AG10803 (cell line): ENCODE data around the gene NLRP3.
"Not testable (repeated sequence)": the region's sequence is repeated elsewhere in the genome, so short reads cannot be mapped to it uniquely, and the experiment has no call there.

Experiments
- DNase-seq: peaks from one replicate; pipeline ENCODE4 v3.0.0; 2010; ENCODE audit warnings: low read depth
- H3K4me3 ChIP-seq: 2 replicates; pipeline ENCODE4 v1.5.1; 2011; ENCODE audit warnings: mild to moderate bottlenecking, low read length, control low read depth
- TF ChIP-seq, protein P1 (sequence below): conservative IDR thresholded peaks from 2 replicates; pipeline ENCODE4 v1.5.1; 2011; ENCODE audit warnings: mild to moderate bottlenecking, low read length, control low read depth, inconsistent platforms

The NLRP3 gene

DNA sequence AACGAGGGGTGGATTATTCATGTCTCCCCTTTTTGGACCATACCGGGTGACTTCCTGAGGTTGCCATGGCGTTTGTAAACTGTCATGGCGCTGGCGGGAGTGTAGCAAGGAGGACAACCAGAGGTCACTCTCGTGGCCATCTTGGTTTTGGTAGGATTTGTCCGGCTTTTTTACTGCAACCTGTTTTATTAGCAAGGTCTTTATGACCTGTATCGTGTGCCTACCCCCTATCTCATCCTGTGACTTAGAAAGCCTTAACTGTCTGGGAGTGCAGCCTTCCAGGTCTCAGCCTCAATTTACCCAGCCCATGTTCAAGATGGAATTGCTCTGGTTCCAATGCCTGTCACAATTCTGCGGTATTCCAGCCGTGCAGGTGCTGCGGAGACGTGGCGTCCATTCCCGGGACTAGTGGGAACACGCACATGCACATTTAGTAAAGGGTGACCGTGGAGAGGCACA, 44.1 kb upstream of the NLRP3 start:
- no peak for DNase-seq
- TF ChIP-seq, protein P1, sequence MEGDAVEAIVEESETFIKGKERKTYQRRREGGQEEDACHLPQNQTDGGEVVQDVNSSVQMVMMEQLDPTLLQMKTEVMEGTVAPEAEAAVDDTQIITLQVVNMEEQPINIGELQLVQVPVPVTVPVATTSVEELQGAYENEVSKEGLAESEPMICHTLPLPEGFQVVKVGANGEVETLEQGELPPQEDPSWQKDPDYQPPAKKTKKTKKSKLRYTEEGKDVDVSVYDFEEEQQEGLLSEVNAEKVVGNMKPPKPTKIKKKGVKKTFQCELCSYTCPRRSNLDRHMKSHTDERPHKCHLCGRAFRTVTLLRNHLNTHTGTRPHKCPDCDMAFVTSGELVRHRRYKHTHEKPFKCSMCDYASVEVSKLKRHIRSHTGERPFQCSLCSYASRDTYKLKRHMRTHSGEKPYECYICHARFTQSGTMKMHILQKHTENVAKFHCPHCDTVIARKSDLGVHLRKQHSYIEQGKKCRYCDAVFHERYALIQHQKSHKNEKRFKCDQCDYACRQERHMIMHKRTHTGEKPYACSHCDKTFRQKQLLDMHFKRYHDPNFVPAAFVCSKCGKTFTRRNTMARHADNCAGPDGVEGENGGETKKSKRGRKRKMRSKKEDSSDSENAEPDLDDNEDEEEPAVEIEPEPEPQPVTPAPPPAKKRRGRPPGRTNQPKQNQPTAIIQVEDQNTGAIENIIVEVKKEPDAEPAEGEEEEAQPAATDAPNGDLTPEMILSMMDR = no peak
- H3K4me3 ChIP-seq = no peak overlapping the region

DNA sequence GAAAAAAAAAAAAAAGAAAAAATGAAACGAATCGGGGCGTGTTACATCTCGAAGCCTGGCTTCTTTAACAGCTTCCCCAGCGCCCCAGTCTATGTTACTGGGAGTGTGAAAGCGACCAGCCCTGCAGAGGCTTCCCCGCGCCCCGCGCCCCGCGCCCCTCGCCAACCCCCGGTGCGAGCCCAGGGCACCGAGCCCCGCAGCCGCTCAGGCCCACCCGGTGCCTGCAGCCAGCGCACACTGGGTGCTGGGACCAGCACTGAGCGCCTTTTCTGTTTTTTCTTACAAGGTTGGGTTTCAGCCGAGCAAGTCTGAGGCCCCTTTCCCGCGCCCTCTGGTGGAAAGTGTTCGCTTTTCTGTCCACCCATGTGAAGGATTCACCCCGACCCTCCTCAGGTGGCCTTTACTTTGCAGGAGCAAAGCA, 42.2 kb upstream of the NLRP3 start:
- TF ChIP-seq, protein P1 = peak; percentile 48
- DNase-seq = no peak
- H3K4me3 ChIP-seq = no peak overlapping the region

DNA sequence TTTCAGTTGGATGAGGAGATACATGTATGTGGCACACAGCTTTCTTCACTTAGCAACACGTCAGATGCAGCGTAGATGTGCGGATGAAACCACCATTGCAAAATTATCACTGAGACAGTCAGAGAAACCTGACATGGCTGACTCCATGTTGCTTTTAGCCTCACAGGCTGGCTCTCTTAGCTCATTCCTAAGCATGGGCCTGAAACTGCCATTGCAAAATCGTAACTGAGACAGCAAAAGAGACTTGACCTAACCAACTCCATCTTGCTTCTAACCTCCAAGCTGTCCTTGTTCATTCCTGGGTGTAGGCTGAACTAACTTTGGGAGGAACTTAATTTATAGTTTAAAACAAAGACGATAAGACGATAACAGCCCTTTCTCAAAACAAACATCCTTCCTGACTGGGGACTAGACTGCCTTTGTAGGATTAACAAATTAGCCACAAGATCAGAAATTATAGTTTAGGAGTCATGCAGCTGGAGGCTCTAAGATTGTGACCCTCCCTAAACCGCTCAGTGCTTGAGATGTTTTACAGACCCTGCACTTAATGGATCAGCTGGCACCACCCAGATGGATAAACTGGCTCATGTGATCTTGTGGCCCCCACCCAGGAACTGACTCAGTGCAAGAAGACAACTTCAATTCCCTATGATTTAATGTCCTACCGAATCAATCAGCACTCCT, 41.2 kb upstream of the NLRP3 start:
- DNase-seq = not testable (repeated sequence)

DNA sequence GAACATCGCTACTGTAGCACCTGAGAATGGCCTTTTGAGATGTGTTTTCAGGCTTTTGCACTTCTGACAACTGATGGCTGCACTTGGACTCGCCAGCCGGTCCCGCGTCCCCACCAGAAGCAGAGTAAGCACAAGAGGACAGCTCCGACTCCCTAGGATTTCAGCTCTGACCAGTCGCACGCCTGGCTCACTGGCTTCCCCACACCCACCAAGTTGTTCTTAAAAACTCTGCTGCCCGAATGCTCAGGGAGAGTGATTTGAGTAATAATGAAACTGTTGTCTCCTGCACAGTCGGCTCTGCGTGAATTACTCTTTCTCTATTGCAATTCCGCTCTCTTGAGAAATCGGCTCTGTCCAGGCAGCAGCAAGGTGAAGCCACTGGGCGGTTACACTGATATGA, 40.2 kb upstream of the NLRP3 start:
- TF ChIP-seq, protein P1 = no peak
- DNase-seq = no peak
- no peak overlapping the region for H3K4me3 ChIP-seq

More for the DNA sequence above, 41.2 kb upstream of the NLRP3 start:
- not testable (repeated sequence) for H3K4me3 ChIP-seq

DNA sequence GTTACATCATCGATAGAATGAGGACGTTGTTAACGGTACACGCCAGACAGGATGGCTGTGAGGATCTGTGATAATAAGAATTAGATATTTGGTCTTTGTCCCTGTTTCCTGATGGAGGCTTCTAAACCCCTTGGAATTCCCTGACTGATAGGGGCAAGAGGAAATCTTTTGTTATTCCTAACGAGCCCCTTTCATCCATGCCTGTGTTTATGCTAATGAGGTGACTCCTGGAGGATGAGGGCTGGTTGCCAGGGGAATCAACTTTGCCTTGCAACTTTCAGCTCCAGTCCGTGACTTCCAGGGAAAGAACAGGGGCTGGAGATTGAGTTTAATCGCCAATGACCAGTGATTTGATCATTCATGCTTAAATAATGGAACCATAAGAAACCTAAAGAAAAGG, 39.3 kb upstream of the NLRP3 start:
- no peak overlapping the region for H3K4me3 ChIP-seq
- DNase-seq = no peak
- TF ChIP-seq, protein P1 = no peak

DNA sequence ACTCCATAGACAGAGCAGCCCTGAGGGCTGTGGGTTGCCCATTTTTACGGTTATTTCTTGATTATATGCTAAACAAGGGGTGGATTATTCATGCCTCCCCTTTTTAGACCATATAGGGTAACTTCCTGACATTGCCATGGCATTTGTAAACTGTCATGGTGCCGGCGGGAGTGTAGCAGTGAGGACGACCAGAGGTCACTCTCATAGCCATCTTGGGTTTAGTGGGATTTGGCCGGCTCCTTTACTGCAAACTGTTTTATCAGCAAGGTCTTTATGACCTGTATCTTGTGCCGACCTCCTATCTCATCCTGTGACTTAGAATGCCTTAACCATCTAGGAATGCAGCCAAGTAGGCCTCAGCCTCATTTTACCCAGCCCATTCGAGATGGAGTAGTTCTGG, 38.3 kb upstream of the NLRP3 start:
- not testable (repeated sequence) for DNase-seq, H3K4me3 ChIP-seq

DNA sequence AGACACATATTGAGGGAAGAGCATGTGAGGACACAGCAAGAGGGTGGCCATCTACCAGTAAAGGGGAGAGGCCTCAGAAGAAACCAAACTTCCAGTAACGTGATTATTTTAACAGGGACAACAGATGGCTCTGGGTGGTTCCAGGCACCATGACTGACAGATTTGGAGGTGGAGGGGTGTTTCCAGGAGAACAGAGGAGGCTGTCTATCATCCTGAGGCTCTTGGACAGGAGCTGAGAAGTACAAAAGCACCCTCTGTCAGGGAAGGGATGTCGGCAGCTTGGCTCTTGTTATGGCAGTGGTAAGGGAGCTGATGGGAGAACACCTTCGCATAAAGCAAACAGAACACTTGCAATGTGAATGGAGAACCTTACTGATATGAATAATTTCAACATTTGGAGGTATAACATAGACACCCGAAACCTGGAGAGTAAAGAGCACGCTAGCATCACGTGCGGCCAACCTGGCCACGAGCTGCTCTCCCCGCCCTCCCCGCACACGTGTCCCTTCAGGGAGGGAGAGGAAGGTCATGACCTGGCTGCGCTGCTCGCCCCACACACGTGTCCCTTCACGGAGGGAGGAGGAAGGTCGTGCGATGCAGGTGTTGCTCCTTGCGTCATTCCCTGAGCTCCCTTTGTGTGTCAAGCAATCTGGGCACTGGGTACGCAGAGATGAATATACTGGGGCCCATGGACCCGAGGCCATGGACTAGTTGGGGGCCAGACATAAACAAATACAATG, 37.5 kb upstream of the NLRP3 start:
- no peak overlapping the region for H3K4me3 ChIP-seq
- DNase-seq = no peak
- TF ChIP-seq, protein P1 = no peak

DNA sequence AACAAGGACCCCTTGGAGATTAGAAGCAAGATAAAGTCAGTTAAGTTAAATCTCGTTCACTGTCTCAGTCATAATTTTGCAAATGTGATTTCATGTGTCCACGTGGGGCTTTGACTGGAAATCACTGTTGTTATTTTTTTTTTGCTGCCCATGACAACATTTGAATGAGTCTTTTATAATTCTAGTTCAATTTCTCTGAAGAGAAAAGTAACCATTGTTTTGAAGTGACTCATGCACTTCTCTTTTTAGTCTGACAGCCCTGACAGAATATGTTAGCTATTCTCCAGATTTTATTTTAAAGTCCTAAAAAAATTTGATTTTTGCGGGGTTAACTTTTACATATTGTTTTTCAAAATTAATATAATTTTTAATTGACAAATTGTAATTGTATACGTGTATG, 30.7 kb upstream of the NLRP3 start:
- TF ChIP-seq, protein P1 = no peak
- H3K4me3 ChIP-seq = no peak overlapping the region
- peak; percentile 12 for DNase-seq
